A673 (cell line): ENCODE measurements around the gene ZNF524. TPM values are rescaled to one million over a fixed set of nuclear protein-coding genes. Genes with fewer than 3 reads are reported as not detected.

Experiments used
- BruUV-seq: library from RNA; stranded (reverse); fragments of 400-500 nt; replicated peaks from 2 replicates; lab custom pipeline; 2021; lab: Mats Ljungman, UMichigan
- CTCF ChIA-PET: fragments of 300-600 bp; sonication (Branson Sonifier 250); formaldehyde crosslinking; loops from one replicate; lab custom pipeline; 2022; ENCODE audit warnings: antibody characterized with exemption; lab: Charles Lee
- POLR2A ChIA-PET: fragments of 300-600 bp; sonication (Branson Sonifier 250); formaldehyde crosslinking; loops from one replicate; lab custom pipeline; 2022; ENCODE audit warnings: antibody characterized with exemption; ENCODE audit not compliant: low non-redundant PET; lab: Charles Lee
- DNase-seq: peaks from one replicate; pipeline ENCODE4 v3.0.0-alpha.2; 2015; ENCODE audit warnings: low spot score
- H3K27ac ChIP-seq: fragments of 200-600 bp; sonication (generic); 2 replicates; pipeline ENCODE4 v1.5.1; 2016; ENCODE audit warnings: mixed run types, low read depth, mild to moderate bottlenecking, mixed read lengths, antibody characterized with exemption, low read length; ENCODE audit not compliant: poor library complexity, severe bottlenecking
- H3K27me3 ChIP-seq: fragments of 200-600 bp; sonication (generic); replicated peaks from 2 replicates; pipeline ENCODE4 v1.6.1; 2017; ENCODE audit warnings: mixed run types, low read depth, mild to moderate bottlenecking, mixed read lengths, antibody characterized with exemption, low read length; ENCODE audit not compliant: insufficient read depth, poor library complexity
- H3K36me3 ChIP-seq: fragments of 200-600 bp; sonication (generic); 2 replicates; pipeline ENCODE4 v1.6.1; 2016; ENCODE audit warnings: mixed run types, mild to moderate bottlenecking, mixed read lengths, antibody characterized with exemption, low read length; ENCODE audit not compliant: insufficient read depth, poor library complexity, severe bottlenecking
- H3K4me1 ChIP-seq: fragments of 200-600 bp; sonication (generic); 2 replicates; pipeline ENCODE4 v1.6.1; 2017; ENCODE audit warnings: mixed run types, mild to moderate bottlenecking, mixed read lengths, antibody characterized with exemption, low read length; ENCODE audit not compliant: insufficient read depth, poor library complexity, severe bottlenecking
- H3K4me3 ChIP-seq: fragments of 200-600 bp; sonication (generic); 2 replicates; pipeline ENCODE4 v1.5.1; 2016; ENCODE audit warnings: low read depth, mixed run types, mild to moderate bottlenecking, mixed read lengths, low read length; ENCODE audit not compliant: poor library complexity, severe bottlenecking
- H3K9me3 ChIP-seq: fragments of 200-600 bp; sonication (generic); 2 replicates; pipeline ENCODE4 v1.6.1; 2016; ENCODE audit warnings: mixed run types, low read depth, mild to moderate bottlenecking, mixed read lengths, antibody characterized with exemption, low read length; ENCODE audit not compliant: poor library complexity, severe bottlenecking
- CTCF ChIP-seq: fragments of 300-800, 200-600 bp; sonication (generic); conservative IDR thresholded peaks from 2 replicates; pipeline ENCODE4 v1.5.1; 2017; ENCODE audit warnings: low read depth, mild to moderate bottlenecking, antibody characterized with exemption, low read length, moderate library complexity, mixed read lengths
- EZH2 ChIP-seq: fragments of 200-600 bp; sonication (generic); IDR thresholded peaks from 2 replicates; pipeline ENCODE4 v1.6.1; 2017; ENCODE audit warnings: borderline replicate concordance, low read depth, mild to moderate bottlenecking, mixed read lengths, antibody characterized with exemption, low read length; ENCODE audit not compliant: poor library complexity, severe bottlenecking
- intact Hi-C: fragments of 100-400 bp; cut with micrococcal nuclease; formaldehyde crosslinking; loops from one replicate; pipeline ENCODE4 v1.10.0; 2022; ENCODE audit not compliant: unreplicated experiment
- total RNA-seq: library from RNA; stranded (reverse); gene quantifications from 2 replicates; pipeline ENCODE4 v1.2.3, GENCODE V29; 2021

ZNF524 gene
- total RNA-seq, 1 experiment from 2014 or later = 7.5 TPM

- H3K4me1 ChIP-seq = peaks cover 16% of the 10 kb centered on the region
- CTCF ChIA-PET = interaction anchor here (0.5 to 1.2 kb wide), 3 partner anchors 11 to 84 kb away, joined by 3 to 5 read pairs (median 4); no protein-coding TSS in a partner anchor
- H3K9me3 ChIP-seq = no peaks in the 10 kb centered on the region
- H3K4me3 ChIP-seq = peak overlapping the region; percentile 66
- peak overlapping the region; percentile 100 for H3K27ac ChIP-seq
- H3K27me3 ChIP-seq = no peaks in the 10 kb centered on the region
- POLR2A ChIA-PET = interaction anchor here (0.6 kb wide), 3 partner anchors 17 to 251 kb away, joined by 3 to 4 read pairs (median 3); partner anchors contain the start of gene ZNF579
- peaks cover 27% of the 10 kb centered on the region for H3K36me3 ChIP-seq
- TF ChIP-seq CTCF (no peak), EZH2 (no peak)
- BruUV-seq = no TSS peak
- intact Hi-C loops = no loop called here
- peak; percentile 98 for DNase-seq
Observed at GRCh38 chr19:55598719-55599467, 1.2 kb upstream of the ZNF524 start.

GRCh38 chr19:55599468-55599841 lies 633 bp upstream of the ZNF524 start, which contains the start of gene FIZ1:
FIZ1 (minus strand) TSS chr19:55599517; CDS start chr19:55597865, 1,652 bp downstream.
- H3K4me3 ChIP-seq = peak within 1 kb of the TSS; percentile 66
- peak; percentile 100 for DNase-seq
- TF ChIP-seq EZH2 (no peak), CTCF (no peak)
- intact Hi-C loops = no loop called here
- ChIA-PET CTCF (interaction anchor here (0.5 to 1.2 kb wide), 3 partner anchors 11 to 85 kb away, joined by 3 to 5 read pairs (median 4); no protein-coding TSS in a partner anchor), POLR2A (interaction anchor here (0.6 kb wide), 3 partner anchors 18 to 252 kb away, joined by 3 to 4 read pairs (median 3); partner anchors contain the start of gene ZNF579)
- peaks cover 27% of the 10 kb centered on the region for H3K36me3 ChIP-seq
- BruUV-seq = no TSS peak
- peak within 1 kb of the TSS; percentile 100 for H3K27ac ChIP-seq
- no peaks in the 10 kb centered on the region for H3K9me3 ChIP-seq
- peaks cover 17% of the 10 kb centered on the region for H3K4me1 ChIP-seq
- H3K27me3 ChIP-seq = no peaks in the 10 kb centered on the region

GRCh38 chr19:55600662-55601028 lies 557 bp downstream of the ZNF524 start:
- intact Hi-C loops = loop anchor here (5.0 kb wide), 1 partner anchor 193 kb away; the partner anchor contains the start of gene UBE2S
- peak overlapping the region; percentile 66 for H3K4me3 ChIP-seq
- no peak for DNase-seq
- TSS peak; percentile 63 for BruUV-seq
- H3K4me1 ChIP-seq = peaks cover 21% of the 10 kb centered on the region
- ChIA-PET POLR2A (no interaction called here), CTCF (interaction anchor here (0.7 kb wide), 1 partner anchor 17 kb away, joined by 7 read pairs; no protein-coding TSS in a partner anchor)
- H3K27me3 ChIP-seq = no peaks in the 10 kb centered on the region
- H3K27ac ChIP-seq = peak overlapping the region; percentile 100
- H3K9me3 ChIP-seq = no peaks in the 10 kb centered on the region
- peaks cover 17% of the 10 kb centered on the region for H3K36me3 ChIP-seq
- TF ChIP-seq EZH2 (no peak), CTCF (no peak)
